WERI-Rb-1 (cell line): ENCODE data around the gene IFIT1.
"Not testable (repeated sequence)": the region's sequence is repeated elsewhere in the genome, so short reads cannot be mapped to it uniquely, and the experiment has no call there.

Source experiments
- DNase-seq: peaks from one replicate; pipeline ENCODE4 v3.0.0-alpha.2; 2020
- H3K27ac ChIP-seq: fragments of 250-450 bp; sonication (Bioruptor Pico); 2 replicates; pipeline ENCODE4 v1.5.1; 2020; ENCODE audit warnings: mild to moderate bottlenecking, moderate library complexity
- H3K27me3 ChIP-seq: fragments of 250-450 bp; sonication (Bioruptor Pico); 2 replicates; pipeline ENCODE4 v1.5.1; 2021; ENCODE audit warnings: mild to moderate bottlenecking, low read depth, moderate library complexity; ENCODE audit not compliant: insufficient read depth, severe bottlenecking
- H3K36me3 ChIP-seq: fragments of 250-450 bp; sonication (Bioruptor Pico); 2 replicates; pipeline ENCODE4 v1.5.1; 2020; ENCODE audit warnings: mild to moderate bottlenecking, moderate library complexity
- H3K4me3 ChIP-seq: 2 replicates; pipeline ENCODE4 v1.5.1; 2011; ENCODE audit warnings: low read depth, mild to moderate bottlenecking, control low read depth, low read length
- H3K9me3 ChIP-seq: fragments of 250-450 bp; sonication (Bioruptor Pico); 2 replicates; pipeline ENCODE4 v1.5.1; 2021; ENCODE audit warnings: mild to moderate bottlenecking, moderate library complexity; ENCODE audit not compliant: severe bottlenecking
- CTCF ChIP-seq: IDR thresholded peaks from 2 replicates; pipeline ENCODE4 v1.5.1; 2011; ENCODE audit warnings: low read depth, mild to moderate bottlenecking, control low read depth, inconsistent platforms, low read length

Gene IFIT1

GRCh38 chr10:89438525-89438924, 46.1 kb downstream of the IFIT1 start:
- no peak for TF ChIP-seq CTCF
- no peaks in the 10 kb centered on the region for H3K9me3 ChIP-seq
- no peaks in the 10 kb centered on the region for H3K36me3 ChIP-seq

GRCh38 chr10:89440226-89441009, 48.0 kb downstream of the IFIT1 start:
- Histone ChIP-seq H3K27ac (no peak overlapping the region), H3K27me3 (no peaks in the 10 kb centered on the region), H3K36me3 (no peaks in the 10 kb centered on the region), H3K9me3 (no peaks in the 10 kb centered on the region), H3K4me3 (no peak overlapping the region)
- no peak for DNase-seq
- no peak for TF ChIP-seq CTCF

More at GRCh38 chr10:89438525-89438924, 46.1 kb downstream of the IFIT1 start:
- Histone ChIP-seq H3K27me3 (no peaks in the 10 kb centered on the region), H3K27ac (no peak overlapping the region), H3K4me3 (no peak overlapping the region)
- DNase-seq, result no peak

GRCh38 chr10:89442289-89442688, 49.9 kb downstream of the IFIT1 start:
- Histone ChIP-seq H3K27me3 (no peaks in the 10 kb centered on the region), H3K27ac (no peak overlapping the region), H3K4me3 (no peak overlapping the region), H3K36me3 (no peaks in the 10 kb centered on the region), H3K9me3 (no peaks in the 10 kb centered on the region)
- DNase-seq, result no peak
- no peak for TF ChIP-seq CTCF

- not testable (repeated sequence) for H3K36me3 ChIP-seq, H3K27ac ChIP-seq, DNase-seq, H3K4me3 ChIP-seq, H3K9me3 ChIP-seq, H3K27me3 ChIP-seq
These were observed 52.4 kb downstream of the IFIT1 start for GRCh38 chr10:89444819-89445218.

- peaks cover 3% of the 10 kb centered on the region for H3K9me3 ChIP-seq
- no peak for TF ChIP-seq CTCF
- no peaks in the 10 kb centered on the region for H3K27me3 ChIP-seq
- DNase-seq, result no peak
- no peaks in the 10 kb centered on the region for H3K36me3 ChIP-seq
- no peak overlapping the region for H3K27ac ChIP-seq
- H3K4me3 ChIP-seq, result no peak overlapping the region
These were observed 58.5 kb downstream of the IFIT1 start for GRCh38 chr10:89450901-89451300.

GRCh38 chr10:89452193-89452592, 59.8 kb downstream of the IFIT1 start:
- DNase-seq, result no peak
- Histone ChIP-seq H3K9me3 (peaks cover 3% of the 10 kb centered on the region), H3K27ac (no peak overlapping the region), H3K4me3 (no peak overlapping the region), H3K27me3 (no peaks in the 10 kb centered on the region), H3K36me3 (no peaks in the 10 kb centered on the region)
- TF ChIP-seq CTCF, result no peak
